Upper lobe of right lung (tissue), 1 donor: ENCODE measurements around the gene SPATA19. TPM values are rescaled to one million over a fixed set of nuclear protein-coding genes. Genes with fewer than 3 reads are reported as not detected.
"Not testable (repeated sequence)": the region's sequence is repeated elsewhere in the genome, so short reads cannot be mapped to it uniquely, and the experiment has no call there.

Experiments
- ATAC-seq: fragments of 200-7000 bp; cut with Tn5 transposase; one replicate; pipeline ENCODE4 v1.9.1; 2020; ENCODE audit warnings: mild to moderate bottlenecking, moderate library complexity
- DNase-seq: peaks from one replicate; pipeline ENCODE4 v3.0.0-alpha.2; 2020
- H3K27ac ChIP-seq: fragments of 200-600 bp; one replicate; pipeline ENCODE4 v1.8.0; 2022
- H3K27me3 ChIP-seq: fragments of 200-600 bp; one replicate; pipeline ENCODE4 v1.8.0; 2022; ENCODE audit warnings: mild to moderate bottlenecking
- H3K36me3 ChIP-seq: fragments of 200-600 bp; one replicate; pipeline ENCODE4 v1.8.0; 2022
- H3K4me1 ChIP-seq: fragments of 200-600 bp; one replicate; pipeline ENCODE4 v1.8.0; 2022
- H3K4me3 ChIP-seq: fragments of 200-600 bp; one replicate; pipeline ENCODE4 v1.8.0; 2022; ENCODE audit warnings: mild to moderate bottlenecking
- H3K9me3 ChIP-seq: fragments of 200-600 bp; one replicate; pipeline ENCODE4 v1.8.0; 2022
- intact Hi-C: fragments of 100-400 bp; cut with DNase I; formaldehyde crosslinking; loops from one replicate; pipeline ENCODE4 v1.11.0; 2022
- total RNA-seq: library from RNA; stranded (reverse); fragmentation: NEBNext Ultra II Directional; extraction: Animal tissue kit (Norgen Biotek cat#: 25700); gene quantifications from one replicate; pipeline ENCODE4 v1.2.1, GENCODE V29; 2021
- TF ChIP-seq, protein P1 (sequence below): fragments of 200-600 bp; IDR thresholded peaks from one replicate; pipeline ENCODE4 v1.8.0; 2022; ENCODE audit warnings: antibody characterized with exemption
- donor health status: DM: no; HTN: yes; CAD: no; lungs with severe emphysema.

SPATA19 gene
- total RNA-seq, 1 donor from 2014 or later, result not detected

- no peaks in the 10 kb centered on the region for H3K9me3 ChIP-seq
- no peaks in the 10 kb centered on the region for H3K4me1 ChIP-seq
- H3K4me3 ChIP-seq, result no peak overlapping the region
- DNase-seq (no peak), ATAC-seq (no peak)
- TF ChIP-seq, protein P1, sequence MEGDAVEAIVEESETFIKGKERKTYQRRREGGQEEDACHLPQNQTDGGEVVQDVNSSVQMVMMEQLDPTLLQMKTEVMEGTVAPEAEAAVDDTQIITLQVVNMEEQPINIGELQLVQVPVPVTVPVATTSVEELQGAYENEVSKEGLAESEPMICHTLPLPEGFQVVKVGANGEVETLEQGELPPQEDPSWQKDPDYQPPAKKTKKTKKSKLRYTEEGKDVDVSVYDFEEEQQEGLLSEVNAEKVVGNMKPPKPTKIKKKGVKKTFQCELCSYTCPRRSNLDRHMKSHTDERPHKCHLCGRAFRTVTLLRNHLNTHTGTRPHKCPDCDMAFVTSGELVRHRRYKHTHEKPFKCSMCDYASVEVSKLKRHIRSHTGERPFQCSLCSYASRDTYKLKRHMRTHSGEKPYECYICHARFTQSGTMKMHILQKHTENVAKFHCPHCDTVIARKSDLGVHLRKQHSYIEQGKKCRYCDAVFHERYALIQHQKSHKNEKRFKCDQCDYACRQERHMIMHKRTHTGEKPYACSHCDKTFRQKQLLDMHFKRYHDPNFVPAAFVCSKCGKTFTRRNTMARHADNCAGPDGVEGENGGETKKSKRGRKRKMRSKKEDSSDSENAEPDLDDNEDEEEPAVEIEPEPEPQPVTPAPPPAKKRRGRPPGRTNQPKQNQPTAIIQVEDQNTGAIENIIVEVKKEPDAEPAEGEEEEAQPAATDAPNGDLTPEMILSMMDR, result no peak
- no peaks in the 10 kb centered on the region for H3K27me3 ChIP-seq
- no peak overlapping the region for H3K27ac ChIP-seq
- no peaks in the 10 kb centered on the region for H3K36me3 ChIP-seq
- intact Hi-C loops, result no loop called here
Observed at GRCh38 chr11:133865466-133865865, 20.2 kb upstream of the SPATA19 start.

DNA sequence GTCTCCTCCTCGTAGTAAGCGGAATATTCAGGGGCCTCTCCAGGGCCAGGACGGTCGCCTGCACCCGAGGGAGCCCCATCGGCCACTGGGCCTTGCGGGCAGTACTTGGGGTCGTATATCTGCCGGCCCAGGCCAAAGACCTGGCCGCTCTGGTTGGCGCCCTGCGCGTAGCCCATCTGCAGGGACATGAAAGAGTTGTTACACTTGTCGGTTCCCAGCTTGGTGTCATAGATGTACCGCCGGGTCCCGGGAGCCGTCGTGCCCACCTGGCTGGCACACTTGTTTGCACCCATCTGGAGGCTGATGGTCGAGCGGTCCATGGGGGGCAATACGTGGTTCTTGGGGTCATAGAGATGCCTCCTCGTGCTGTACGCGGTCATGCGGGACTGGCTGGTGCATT lies 19.4 kb upstream of the SPATA19 start:
- Histone ChIP-seq H3K27ac (no peak overlapping the region), H3K36me3 (no peaks in the 10 kb centered on the region), H3K4me1 (no peaks in the 10 kb centered on the region), H3K4me3 (no peak overlapping the region), H3K27me3 (no peaks in the 10 kb centered on the region), H3K9me3 (no peaks in the 10 kb centered on the region)
- intact Hi-C loops, result no loop called here
- TF ChIP-seq, protein P1, result no peak
- no peak for DNase-seq
- ATAC-seq, result no peak

DNA sequence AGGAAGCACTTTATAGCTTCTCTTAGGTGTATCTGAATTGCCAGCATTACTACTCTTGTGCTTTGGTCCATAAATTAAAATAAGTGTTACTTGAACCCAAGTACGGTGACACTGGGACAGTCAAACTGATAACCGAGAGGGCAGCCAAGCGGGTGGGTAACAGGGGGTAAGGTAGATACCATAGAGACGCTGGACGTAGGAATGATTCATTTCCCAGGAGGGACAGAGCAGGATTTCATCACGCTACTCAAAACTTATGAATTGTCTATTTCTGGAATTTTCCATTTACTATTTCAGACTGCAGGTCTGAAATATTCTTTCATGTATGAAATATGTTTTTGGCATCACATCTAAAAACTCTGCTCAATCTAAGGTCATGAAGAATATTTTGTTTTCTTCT lies 14.8 kb upstream of the SPATA19 start:
- TF ChIP-seq, protein P1, result no peak
- Histone ChIP-seq H3K4me1 (no peaks in the 10 kb centered on the region), H3K4me3 (no peak overlapping the region), H3K27ac (no peak overlapping the region), H3K27me3 (peaks cover 5% of the 10 kb centered on the region), H3K36me3 (no peaks in the 10 kb centered on the region), H3K9me3 (no peaks in the 10 kb centered on the region)
- ATAC-seq (no peak), DNase-seq (no peak)
- intact Hi-C loops, result no loop called here

GRCh38 chr11:133854330-133854960 lies 9.1 kb upstream of the SPATA19 start:
- H3K27me3 ChIP-seq, H3K4me3 ChIP-seq, ATAC-seq, DNase-seq, H3K27ac ChIP-seq, intact Hi-C loops, H3K36me3 ChIP-seq, H3K4me1 ChIP-seq, H3K9me3 ChIP-seq: not testable (repeated sequence)

- no peaks in the 10 kb centered on the region for H3K27me3 ChIP-seq
- no peaks in the 10 kb centered on the region for H3K36me3 ChIP-seq
- H3K9me3 ChIP-seq, result no peaks in the 10 kb centered on the region
- DNase-seq (no peak), ATAC-seq (no peak)
- no peaks in the 10 kb centered on the region for H3K4me1 ChIP-seq
- intact Hi-C loops, result no loop called here
- H3K27ac ChIP-seq, result no peak overlapping the region
- no peak overlapping the region for H3K4me3 ChIP-seq
- TF ChIP-seq, protein P1, result no peak
Observed at GRCh38 chr11:133844217-133844616, 1.1 kb downstream of the SPATA19 start.

GRCh38 chr11:133843454-133843987 lies 1.8 kb downstream of the SPATA19 start:
- no peak overlapping the region for H3K27ac ChIP-seq
- no peaks in the 10 kb centered on the region for H3K36me3 ChIP-seq
- DNase-seq, result no peak
- no peaks in the 10 kb centered on the region for H3K4me1 ChIP-seq
- H3K27me3 ChIP-seq, result no peaks in the 10 kb centered on the region
- TF ChIP-seq, protein P1, result no peak
- H3K9me3 ChIP-seq, result no peaks in the 10 kb centered on the region
- no peak for ATAC-seq
- intact Hi-C loops, result no loop called here
- no peak overlapping the region for H3K4me3 ChIP-seq
